Measurements from ENCODE around the gene IRGQ.
"Not testable (repeated sequence)": the region's sequence is repeated elsewhere in the genome, so short reads cannot be mapped to it uniquely, and the experiment has no call there.

The IRGQ gene

GRCh38 chr19:43595999-43596841, at the start of gene IRGQ, which contains the start of gene ZNF576:
TSS of gene IRGQ (minus strand) at chr19:43596134. CDS start at chr19:43595338, 796 bp downstream.
TSS of gene ZNF576 (plus strand) at chr19:43596595. CDS start at chr19:43597109, 514 bp downstream.
- peak; percentile 100 for DNase-seq

GRCh38 chr19:43644181-43644580, 48.2 kb upstream of the IRGQ start:
- DNase-seq, result no peak

- DNase-seq, result no peak
Measured at GRCh38 chr19:43643326-43643725, 47.4 kb upstream of the IRGQ start.

- DNase-seq, result no peak
Measured at GRCh38 chr19:43642531-43642930, 46.6 kb upstream of the IRGQ start.

- no peak for DNase-seq
Measured at GRCh38 chr19:43641333-43641732, 45.4 kb upstream of the IRGQ start.

- no peak for DNase-seq
Measured at GRCh38 chr19:43640424-43640757, 44.5 kb upstream of the IRGQ start.

- DNase-seq, result peak; percentile 73
Measured at GRCh38 chr19:43639519-43640423, 43.8 kb upstream of the IRGQ start, which contains the start of gene CADM4. TSS of gene CADM4 (minus strand) at chr19:43639850. CDS start at chr19:43639790, 60 bp downstream.

DNA sequence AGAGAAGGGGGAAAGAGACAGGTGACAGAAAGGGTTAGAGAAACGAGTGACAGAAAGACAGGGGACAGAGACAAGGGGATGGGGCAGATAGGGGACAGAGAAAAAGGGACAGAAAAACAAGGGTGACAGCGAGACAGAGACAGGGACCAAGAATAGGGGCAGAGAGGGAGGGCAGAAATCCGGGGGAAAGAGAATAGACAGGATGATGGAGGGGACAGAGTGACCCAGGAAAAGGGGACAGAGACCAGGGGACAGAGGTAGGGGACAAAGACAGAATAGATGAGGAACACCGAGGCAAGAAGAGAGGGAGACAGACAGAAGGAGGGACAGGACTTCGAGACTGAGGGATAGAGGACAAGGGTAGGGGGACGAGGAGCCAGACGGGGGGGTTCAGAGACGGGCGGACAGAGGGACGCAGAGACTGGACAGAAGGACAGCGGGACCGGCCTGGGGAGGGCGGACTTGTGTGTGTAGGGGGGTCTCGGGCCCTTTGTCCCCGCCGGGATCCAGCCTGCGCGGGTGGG, 43.1 kb upstream of the IRGQ start:
- DNase-seq, result no peak

DNA sequence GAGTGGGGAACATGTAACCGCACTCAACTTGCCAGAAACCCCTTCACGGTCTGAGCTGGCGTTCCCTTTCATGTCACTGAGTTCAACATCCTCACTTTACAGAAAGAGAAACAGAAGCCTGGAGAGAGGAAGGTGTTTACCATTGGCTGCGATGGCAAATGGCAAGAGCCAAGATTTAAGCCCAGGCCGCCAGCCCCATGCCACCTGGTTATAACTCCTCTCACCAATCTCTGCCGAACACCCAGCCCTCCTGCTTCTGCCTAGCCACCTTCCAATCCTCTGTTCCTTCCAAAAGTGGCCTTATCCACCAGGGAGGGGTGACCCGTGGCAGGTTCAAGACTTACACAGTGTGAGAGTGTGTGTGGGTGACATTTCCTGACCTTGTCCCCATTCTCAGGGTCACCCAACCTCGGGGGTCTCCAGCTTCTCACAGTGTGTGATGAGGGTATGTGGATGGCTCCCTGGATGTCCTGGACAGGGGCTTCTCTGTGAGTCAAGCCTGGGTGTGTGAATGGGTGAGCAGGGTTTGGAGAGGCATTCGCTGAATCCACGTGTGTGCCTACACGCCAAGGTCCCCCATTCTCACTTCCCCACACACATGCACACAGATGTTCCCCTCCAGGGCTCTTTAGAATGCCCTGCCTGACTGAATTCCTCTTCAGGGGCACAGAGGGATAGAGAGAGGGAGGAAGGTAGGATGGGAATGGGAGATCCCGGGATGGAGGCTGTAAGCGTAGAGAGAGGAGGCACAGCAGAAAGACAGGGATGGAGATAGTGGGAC, 42.5 kb upstream of the IRGQ start:
- no peak for DNase-seq

- no peak for DNase-seq
Measured at GRCh38 chr19:43636121-43636683, 40.3 kb upstream of the IRGQ start.

- DNase-seq, result not testable (repeated sequence)
Measured at GRCh38 chr19:43635561-43635940, 39.6 kb upstream of the IRGQ start.

- DNase-seq, result no peak
Measured at GRCh38 chr19:43634872-43635560, 39.1 kb upstream of the IRGQ start.

- no peak for DNase-seq
Measured at GRCh38 chr19:43634506-43634871, 38.6 kb upstream of the IRGQ start.

DNA sequence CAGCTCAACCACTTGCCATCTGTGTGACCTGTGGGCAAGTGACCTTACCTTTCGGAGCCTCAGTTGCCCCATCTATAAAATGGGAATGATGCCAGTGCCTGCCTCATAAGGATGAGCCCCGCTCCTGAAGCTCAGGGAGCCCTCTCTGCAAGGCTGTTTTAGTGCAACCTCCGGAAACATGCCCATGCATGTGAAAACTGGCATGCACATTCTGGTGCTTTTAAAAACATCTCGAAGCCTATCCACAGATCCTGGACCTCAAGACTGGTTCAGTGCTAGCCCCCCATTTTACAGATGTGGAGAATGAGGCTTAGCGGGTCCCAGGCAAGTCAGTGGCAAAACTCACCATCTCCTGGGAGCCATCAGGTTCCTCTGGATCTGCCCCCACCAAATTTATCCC, 38.1 kb upstream of the IRGQ start:
- no peak for DNase-seq

- DNase-seq, result no peak
Measured at GRCh38 chr19:43633520-43633919, 37.6 kb upstream of the IRGQ start.

GRCh38 chr19:43631491-43631890, 35.6 kb upstream of the IRGQ start:
- no peak for DNase-seq

- no peak for DNase-seq
Measured at GRCh38 chr19:43628646-43629326, 32.9 kb upstream of the IRGQ start.

DNA sequence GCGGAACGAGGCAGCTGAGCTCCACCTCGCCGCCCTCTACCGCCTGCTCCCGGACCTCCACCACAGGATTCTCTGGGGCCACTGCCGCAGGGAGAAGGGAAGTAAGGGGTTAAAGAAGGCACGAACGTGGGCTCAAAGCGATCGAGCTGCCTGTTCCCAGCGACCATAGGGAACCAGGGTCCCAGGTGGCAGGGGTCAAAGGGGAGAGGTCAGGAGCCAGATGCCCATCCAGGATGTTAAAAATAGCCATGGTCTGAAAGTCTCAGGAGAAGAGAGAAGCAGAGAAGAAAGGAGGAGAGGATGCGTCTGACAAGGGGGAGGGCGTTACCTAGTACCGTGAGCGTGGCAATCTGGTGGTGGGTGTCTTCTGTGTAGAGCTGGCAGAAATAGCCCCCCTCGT, 30.9 kb upstream of the IRGQ start:
- DNase-seq, result no peak

DNA sequence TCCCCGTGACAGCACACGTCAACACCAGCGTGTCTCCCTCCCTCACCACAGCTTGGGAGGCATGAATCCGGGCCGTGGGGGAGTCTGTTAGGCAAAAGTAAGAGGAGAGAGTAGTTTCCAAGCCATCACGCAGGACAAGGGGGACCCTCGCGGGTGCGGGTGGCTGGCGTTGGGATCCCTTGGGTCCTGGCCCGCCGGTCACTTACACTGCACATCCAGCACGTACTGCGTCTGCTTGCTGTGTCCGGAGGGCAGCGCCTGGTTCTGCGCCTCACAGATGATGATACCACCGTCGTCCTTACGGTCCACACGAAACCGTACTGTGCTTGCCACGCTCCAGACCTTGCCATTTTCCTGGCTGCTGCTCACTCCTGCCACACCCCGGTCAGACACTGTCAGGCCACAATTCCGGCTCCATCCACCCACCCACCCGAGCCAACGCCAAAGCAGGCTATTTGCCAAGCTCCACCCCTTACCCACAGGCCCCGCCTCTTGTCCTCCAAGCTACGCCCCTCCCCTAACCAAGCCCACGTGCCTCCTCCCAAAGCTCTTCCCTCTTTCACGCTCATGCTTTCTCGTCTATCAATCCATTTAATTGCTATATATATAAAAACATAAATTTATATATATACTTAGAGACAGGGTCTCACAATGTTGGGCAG, 30.1 kb upstream of the IRGQ start:
- no peak for DNase-seq

DNA sequence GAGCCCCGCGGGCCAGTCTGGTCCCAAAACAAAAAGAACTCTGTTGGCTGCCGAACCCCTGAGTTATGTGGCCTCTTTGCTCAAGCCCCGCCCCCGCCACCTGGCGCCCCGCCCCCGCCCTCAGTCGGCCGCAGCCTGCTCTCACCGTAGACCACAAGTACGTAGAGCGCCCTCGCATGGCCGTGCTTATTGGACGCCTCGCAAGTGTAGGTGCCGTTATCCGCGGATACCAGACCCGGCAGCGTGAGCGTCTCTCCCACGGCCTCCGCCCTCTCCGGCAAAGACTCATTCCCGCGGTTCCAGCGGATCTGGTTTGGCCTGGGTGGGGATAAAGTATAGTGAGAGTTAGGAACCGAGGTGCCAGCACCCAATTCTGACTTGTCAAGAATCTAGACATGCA, 29.0 kb upstream of the IRGQ start:
- peak; percentile 92 for DNase-seq

Measured in activated CD8-positive, alpha-beta memory T cell treated with anti-CD3 and anti-CD28 coated beads, Interleukin-2, amount 50 U/mL, for 48 hours (primary cell).